HG03521 (cell line): ENCODE results near the gene SARS1.

Source experiments
- ATAC-seq: cut with Tn5 transposase; IDR thresholded peaks from one replicate; pipeline ENCODE4 v1.9.1; 2021; ENCODE audit warnings: mild to moderate bottlenecking, moderate library complexity; ENCODE audit not compliant: unreplicated experiment

Gene SARS1

GRCh38 chr1:109259674-109260557, 46.2 kb downstream of the SARS1 start:
- no peak for ATAC-seq

GRCh38 chr1:109261006-109261405, 47.3 kb downstream of the SARS1 start:
- ATAC-seq: no peak

GRCh38 chr1:109261578-109261977, 47.9 kb downstream of the SARS1 start:
- no peak for ATAC-seq

- no peak for ATAC-seq
Measured at GRCh38 chr1:109262231-109263055, 48.7 kb downstream of the SARS1 start.

GRCh38 chr1:109263234-109263596, 49.5 kb downstream of the SARS1 start:
- no peak for ATAC-seq

- ATAC-seq: no peak
Measured at GRCh38 chr1:109263597-109264378, 50.1 kb downstream of the SARS1 start.

GRCh38 chr1:109264379-109264755, 50.6 kb downstream of the SARS1 start:
- no peak for ATAC-seq

GRCh38 chr1:109265016-109265415, 51.3 kb downstream of the SARS1 start:
- no peak for ATAC-seq

- no peak for ATAC-seq
Measured at GRCh38 chr1:109265741-109266330, 52.1 kb downstream of the SARS1 start.

- no peak for ATAC-seq
Measured at GRCh38 chr1:109266965-109267364, 53.2 kb downstream of the SARS1 start.

- no peak for ATAC-seq
Measured at GRCh38 chr1:109267743-109268300, 54.1 kb downstream of the SARS1 start.

GRCh38 chr1:109268431-109269211, 54.9 kb downstream of the SARS1 start:
- no peak for ATAC-seq

- ATAC-seq: no peak
Measured at GRCh38 chr1:109269212-109269980, 55.7 kb downstream of the SARS1 start.

GRCh38 chr1:109269981-109270622, 56.4 kb downstream of the SARS1 start:
- ATAC-seq: no peak

GRCh38 chr1:109270623-109271317, 57.1 kb downstream of the SARS1 start:
- ATAC-seq: no peak

GRCh38 chr1:109271458-109271857, 57.7 kb downstream of the SARS1 start:
- no peak for ATAC-seq

GRCh38 chr1:109272021-109272799, 58.5 kb downstream of the SARS1 start:
- no peak for ATAC-seq
